Measurements from ENCODE around the gene ATG7.

DNA sequence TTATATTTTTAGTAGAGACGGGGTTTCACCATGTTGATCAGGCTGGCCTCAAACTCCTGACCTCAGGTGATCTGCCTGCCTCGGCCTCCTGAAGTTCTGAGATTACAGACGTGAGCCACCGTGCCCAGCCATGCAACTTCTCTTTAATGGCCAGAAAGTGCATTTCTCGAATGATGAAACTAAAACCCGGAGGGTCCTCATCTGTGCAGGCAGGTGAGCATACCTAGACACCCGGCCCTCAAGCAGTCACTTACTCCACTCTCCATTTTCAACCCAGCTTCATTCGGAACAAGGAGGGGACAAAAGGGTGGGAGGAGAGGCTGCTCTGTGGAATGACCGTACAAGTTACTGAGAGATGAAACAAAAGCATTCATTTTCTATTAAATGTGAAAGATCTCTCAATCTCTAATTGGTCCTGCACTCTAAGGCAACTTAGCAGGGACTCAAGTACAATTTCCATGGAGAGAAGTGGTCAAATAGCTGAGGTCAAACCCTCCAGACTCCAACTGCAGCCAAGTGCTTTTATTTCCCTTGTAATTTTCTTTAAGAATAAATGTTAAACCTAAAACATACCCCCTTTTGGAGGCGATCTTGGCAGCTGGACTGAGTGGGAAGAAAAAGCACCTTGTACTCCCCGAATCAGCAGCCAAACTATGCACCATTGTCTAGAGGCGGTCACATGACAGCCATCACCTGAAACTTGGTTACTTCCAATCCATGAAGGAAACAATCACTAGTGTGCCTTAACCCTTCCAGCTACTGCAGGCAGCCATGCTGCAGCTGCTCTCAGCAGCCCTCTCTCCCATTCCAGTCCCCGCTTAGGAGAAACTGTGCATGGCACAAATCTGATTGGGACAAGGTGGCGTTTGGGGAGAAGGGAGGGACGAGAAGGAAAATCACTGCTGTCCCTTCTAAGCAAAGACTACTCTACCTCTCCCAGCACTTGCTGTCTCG is 309.3 kb downstream of the ATG7 start:
- TF ChIP-seq YY1 (IDR thresholded peaks at IDR 0.05; ENCODE audit: insufficient read depth, insufficient read length): no peak
- no peak for TF ChIP-seq ZNF274 (IDR thresholded peaks at IDR 0.05; ENCODE audit: low read depth, low read length)
